Measurements from ENCODE around the gene MEIKIN.

GRCh38 chr5:131767891-131768290 lies 177.6 kb downstream of the MEIKIN start:
- TF ChIP-seq CTCF (IDR thresholded peaks at IDR 0.05) (no peak), POLR2A (IDR thresholded peaks at IDR 0.05; ENCODE audit: low read depth) (no peak), EP300 (IDR thresholded peaks at IDR 0.05) (no peak)

Measured in esophagus muscularis mucosa (tissue), 4 donors.